Stimulated activated naive CD8-positive, alpha-beta T cell treated with anti-CD3 and anti-CD28 coated beads, Interleukin-15, Interleukin-2, amounts not matched to agents 100 U/mL and 50 U/mL, for 24 hours (primary cell): ENCODE data around the gene ZDHHC6.
"Not testable (repeated sequence)": the region's sequence is repeated elsewhere in the genome, so short reads cannot be mapped to it uniquely, and the experiment has no call there.

ENCODE experiments used
- ATAC-seq: fragments of 150-1000 bp; cut with Tn5 transposase; one replicate; pipeline ENCODE4 v1.10.0; 2021
- DNase-seq: peaks from one replicate; pipeline ENCODE4 v3.0.0; 2021

The ZDHHC6 gene, protein sequence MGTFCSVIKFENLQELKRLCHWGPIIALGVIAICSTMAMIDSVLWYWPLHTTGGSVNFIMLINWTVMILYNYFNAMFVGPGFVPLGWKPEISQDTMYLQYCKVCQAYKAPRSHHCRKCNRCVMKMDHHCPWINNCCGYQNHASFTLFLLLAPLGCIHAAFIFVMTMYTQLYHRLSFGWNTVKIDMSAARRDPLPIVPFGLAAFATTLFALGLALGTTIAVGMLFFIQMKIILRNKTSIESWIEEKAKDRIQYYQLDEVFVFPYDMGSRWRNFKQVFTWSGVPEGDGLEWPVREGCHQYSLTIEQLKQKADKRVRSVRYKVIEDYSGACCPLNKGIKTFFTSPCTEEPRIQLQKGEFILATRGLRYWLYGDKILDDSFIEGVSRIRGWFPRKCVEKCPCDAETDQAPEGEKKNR

DNA sequence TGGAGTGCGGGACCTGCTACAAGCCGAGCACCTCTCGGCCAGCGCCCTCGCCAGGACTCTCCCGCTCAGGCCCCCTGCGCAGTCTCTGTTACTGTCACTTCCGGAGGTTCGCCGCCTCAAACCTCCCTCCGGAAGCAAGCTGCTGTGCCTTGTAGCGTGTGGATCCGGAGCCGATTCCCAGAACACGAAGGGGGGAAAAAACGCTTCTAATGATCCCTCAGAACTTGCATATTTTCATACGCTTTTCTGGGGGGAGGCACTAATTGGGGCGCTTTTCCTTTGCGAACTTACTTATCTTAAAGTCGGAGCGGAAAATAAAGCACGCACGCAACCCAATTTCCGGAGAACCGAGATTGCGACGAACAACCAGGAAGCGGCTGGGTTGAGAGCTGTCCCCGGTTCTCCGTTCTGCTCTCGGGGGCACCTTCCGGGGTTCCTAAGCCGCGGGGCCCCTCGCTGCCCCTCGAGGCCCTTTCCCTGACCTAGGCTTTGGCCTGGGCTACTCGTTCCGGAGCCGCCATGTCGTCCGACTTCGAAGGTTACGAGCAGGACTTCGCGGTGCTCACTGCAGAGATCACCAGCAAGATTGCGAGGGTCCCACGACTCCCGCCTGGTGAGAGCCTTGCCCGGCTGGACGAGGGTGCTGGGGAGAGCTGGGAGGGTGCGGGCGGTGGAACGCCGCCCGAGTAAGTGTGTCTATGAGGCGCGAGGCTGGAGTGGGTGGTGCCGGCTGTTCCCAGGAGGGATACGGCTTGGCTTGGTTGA lies at the start of gene ZDHHC6, which contains the start of gene VTI1A:
ZDHHC6 (minus strand) TSS at position 60 of the 765 bp plus-strand sequence. CDS start 1,478 bp downstream, outside the sequence.
VTI1A (plus strand) TSS at position 361 of the 765 bp plus-strand sequence; CDS start at position 520, 159 bp downstream.
- peak; percentile 87 for DNase-seq
- ATAC-seq, result peak; percentile 91

DNA sequence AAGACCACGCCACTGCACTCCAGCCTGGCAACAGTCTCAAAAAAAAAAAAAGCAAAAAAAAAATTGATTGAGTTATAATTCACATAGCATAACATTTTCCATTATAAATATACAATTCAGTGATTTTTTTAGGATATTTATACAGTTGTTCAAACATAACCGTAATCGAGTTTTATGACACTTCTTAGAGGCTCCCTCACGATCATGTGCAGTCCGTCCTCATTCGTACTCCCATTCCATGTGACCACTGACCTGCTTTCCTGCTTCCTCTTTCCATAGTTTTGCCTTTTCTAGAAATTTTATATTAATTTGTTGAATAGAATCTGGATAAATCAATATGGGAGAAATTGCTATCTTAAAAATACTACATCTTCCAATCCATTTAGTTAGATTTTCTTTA lies 46.0 kb upstream of the ZDHHC6 start:
- DNase-seq, result no peak
- ATAC-seq, result no peak

DNA sequence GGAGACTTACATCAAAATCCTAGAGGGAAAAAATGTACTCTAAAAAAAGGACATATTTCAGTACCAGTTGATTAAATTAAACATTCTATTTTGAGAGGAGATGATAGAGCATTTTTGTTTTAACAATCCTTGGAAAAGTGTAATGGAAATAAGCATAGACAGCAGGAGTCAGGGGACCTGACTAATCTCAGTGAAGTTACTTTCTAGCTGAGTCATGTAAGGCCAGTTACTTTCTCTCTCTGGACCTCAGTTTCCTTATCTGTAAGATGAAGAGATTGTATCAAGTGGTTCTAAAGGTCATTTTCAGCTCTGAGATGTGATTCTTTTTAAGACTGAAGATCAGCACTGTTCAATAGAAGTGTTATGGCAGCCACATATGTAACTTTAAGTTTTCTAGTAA lies 44.4 kb upstream of the ZDHHC6 start:
- DNase-seq (no peak), ATAC-seq (peak; percentile 59)

DNA sequence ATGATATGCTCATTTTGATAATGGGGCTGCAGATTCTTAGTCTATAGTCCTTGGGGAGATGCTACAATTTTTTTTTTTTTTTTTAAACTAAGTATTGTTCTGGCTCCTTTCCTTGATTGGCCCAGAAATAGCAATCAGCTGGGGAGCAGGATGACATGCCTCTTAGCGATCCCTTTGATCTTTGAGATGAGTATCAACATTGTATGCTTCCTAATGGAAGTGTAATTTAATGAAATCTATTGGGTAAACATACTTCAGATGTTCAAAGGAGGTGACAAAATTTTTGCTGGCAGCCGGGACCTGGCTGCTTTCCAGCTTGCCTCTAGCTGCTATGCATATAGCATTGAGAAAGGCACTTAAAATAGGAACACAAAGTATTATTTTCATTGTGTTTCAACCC lies 43.8 kb upstream of the ZDHHC6 start:
- no peak for ATAC-seq
- DNase-seq, result no peak

DNA sequence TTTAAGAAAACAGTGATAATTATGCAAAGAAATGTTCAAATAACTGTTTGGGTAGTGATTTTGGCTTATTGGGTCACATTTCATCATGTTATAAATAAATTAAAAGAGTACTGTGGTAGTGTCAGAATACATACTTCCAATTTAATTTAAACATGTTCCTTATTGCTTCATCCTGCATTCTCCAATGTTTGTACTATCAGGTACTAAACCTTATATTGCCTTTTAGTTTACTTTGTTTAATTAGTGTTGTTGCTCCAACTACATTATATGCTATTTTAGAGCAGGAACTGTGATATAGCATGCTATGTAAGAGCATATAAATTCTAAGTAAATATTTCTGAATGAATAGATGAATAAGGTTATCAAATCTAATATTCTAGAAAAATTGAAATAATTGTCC lies 41.2 kb upstream of the ZDHHC6 start:
- no peak for DNase-seq
- ATAC-seq, result no peak

DNA sequence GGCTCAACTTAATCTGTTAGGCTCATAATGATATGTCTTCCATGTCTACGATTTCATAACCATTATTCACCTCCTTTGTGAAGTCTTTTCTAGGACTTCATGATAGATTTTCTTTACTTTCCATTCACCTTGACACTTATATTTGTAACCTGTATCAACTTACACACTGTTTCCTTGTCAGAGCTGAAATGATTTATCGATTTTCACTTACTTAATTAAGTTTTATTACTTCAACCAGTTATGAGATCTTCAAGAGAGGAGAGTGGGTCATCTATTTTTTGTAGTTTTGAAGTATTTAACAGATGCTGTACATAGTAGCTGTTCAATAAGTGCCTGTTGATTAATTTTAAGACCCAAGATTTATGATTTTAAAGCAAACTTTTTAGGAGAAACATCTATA lies 37.7 kb upstream of the ZDHHC6 start:
- DNase-seq (no peak), ATAC-seq (no peak)

DNA sequence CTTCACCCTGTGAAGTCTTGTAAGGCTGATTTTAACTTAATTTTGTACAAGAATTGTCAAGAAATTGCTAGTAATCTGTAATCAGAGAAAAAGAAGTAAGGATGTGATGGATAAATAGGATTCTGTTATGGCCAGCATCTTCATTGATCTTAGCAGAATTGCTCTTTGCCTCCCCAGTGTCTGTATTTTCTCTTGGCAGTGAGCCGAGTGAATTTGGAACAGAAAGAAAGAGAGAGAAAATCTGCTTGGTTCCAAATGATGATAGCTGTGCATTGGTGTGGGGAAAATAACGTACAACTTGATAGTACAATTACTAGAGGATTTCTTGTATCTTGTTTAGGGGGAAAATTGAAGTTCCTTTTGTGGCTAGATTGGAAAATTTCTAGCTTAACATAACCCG lies 34.9 kb upstream of the ZDHHC6 start:
- ATAC-seq (no peak), DNase-seq (no peak)

DNA sequence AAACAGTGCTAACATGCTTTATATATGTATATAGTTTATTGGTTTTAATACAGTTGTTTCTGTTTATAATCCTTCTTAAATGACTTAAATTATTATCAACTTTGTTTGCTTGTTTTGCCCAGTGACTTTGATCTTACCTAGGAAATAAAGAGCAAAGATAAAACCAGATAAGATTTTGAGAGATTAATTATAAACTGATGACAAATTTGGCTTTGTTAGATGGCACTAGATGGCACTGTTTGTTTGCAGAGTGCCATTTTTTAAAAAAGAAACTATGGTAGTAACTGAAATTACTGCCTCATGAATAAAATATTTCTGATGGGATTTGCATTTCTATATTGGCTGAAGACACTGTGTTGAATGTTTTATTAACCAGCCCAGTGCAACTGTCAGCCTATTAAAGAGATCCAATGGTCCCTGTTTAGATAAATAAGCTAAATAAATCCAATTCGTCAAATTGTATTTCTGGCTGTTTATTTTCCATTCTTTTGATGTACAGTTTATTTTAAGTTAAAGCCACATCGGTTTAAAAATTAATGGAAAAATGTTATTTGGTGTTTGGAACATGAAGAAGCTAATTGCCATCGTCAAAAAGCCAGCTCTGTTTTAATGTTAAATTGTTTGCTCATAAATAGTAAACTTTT lies 29.0 kb upstream of the ZDHHC6 start:
- DNase-seq (no peak), ATAC-seq (no peak)

DNA sequence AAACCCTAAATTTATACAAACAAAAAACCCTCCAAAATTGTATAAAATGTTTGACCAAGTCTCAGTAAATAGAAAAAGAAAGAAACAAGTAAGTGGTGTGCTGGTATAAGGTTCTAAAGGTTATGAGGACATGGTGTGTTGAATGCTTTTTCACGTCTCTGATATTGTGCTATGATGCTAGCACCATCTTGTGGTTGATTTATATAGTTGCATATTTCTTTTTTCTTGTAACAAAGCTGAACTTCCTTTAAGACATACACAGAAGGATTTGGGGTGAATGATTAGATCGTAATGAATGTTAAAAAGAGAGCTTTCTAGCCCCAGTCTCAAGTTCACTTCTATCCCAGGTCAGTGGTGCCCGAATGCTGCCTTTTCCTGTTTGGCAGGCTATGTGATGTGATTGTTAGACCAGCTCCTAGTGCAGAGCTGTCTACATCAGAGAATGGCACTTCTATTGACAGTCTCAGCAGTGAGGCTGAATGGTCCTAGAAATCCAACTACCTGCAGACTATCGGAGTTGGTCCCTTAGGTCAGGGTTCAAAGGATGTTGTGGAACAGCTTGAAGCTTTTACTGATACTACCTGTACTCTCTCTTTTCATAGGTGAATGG lies 25.3 kb upstream of the ZDHHC6 start:
- no peak for ATAC-seq
- DNase-seq, result no peak

DNA sequence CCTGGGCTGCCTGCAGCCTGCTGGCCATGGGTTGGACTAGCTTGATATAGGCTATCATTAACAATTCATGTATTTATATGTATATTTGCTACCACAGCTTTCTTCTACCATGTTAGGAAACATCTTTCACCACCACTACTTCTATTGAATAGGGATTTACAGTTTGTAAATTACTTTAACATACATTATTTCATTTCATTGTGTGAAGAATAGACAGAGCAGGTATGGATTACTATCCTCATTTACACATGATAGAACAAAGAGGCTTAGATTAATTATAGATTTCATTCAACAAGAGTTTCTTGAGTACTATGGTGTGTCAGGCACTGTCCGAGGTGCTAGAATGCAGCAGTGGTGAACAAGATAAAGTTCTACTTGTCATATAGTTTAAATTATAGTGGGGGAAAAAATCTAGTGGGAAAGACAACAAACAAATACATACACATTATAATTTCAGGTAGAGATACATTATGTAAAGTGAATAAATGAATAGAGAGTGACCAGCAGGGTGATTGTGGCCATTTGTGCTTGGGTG lies 20.9 kb upstream of the ZDHHC6 start:
- DNase-seq, result no peak
- ATAC-seq, result no peak

DNA sequence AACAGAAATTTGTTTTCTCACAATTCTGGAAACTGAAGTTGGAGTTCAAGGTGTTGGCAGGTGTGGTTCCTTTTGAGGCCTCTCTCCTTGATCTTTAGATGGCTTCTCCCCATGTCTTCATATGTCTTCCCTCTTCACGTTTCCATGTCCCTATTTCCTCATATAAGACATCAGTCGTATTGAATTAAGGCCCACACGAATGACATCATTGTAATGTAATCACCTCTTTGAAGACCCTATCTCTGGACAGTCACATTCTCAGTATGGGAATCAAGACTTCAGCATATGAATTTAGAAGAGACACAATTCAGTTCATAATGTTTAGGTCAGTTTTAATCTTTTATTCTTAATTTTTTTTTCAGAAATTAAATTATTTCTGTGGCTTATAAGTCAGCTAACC lies 20.1 kb upstream of the ZDHHC6 start:
- ATAC-seq (no peak), DNase-seq (no peak)

DNA sequence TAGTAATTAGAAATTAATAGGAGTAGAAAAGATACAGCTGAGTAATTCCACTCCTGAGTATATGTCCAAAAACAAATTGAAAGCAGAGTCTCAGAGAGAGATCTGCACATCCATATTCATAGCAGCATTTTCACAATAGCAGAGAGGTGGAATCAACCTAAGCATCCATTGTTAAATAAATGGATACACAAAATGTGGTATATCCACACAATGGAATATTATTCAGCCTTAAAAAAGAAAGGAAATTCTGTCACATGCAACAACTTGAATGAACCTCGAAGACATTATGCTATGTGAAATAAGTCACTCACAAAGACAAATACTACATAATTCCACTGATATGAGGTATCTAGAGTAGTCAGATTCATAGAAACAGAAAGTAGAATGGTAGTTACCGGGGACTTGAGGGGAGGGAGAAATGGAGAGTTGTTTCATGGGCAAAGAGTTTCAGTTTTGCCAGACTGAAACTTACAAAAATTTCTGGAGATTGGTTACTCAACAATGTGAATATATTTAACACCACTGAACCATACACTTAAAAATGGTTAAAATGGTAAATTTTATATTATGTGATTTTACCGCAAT lies 18.7 kb upstream of the ZDHHC6 start:
- DNase-seq (no peak), ATAC-seq (peak; percentile 54)

DNA sequence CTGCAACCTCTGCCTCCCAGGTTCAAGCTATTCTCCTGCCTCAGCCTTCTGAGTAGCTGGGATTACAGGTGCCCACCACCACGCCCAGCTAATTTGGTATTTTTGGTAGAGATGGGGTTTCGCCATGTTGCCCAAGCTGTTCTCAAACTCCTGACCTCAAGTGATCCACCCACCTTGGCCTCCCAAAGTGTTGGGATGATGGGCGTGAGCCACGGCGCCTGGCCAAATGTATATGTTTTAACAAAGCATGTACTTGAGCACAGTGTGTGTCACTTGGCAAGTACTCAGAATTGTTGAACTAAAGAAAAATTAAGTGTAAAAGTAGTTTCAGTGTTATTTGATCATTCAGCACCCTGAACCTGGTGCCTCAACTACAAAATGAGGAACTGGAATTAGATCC lies 17.4 kb upstream of the ZDHHC6 start:
- DNase-seq, ATAC-seq: not testable (repeated sequence)

DNA sequence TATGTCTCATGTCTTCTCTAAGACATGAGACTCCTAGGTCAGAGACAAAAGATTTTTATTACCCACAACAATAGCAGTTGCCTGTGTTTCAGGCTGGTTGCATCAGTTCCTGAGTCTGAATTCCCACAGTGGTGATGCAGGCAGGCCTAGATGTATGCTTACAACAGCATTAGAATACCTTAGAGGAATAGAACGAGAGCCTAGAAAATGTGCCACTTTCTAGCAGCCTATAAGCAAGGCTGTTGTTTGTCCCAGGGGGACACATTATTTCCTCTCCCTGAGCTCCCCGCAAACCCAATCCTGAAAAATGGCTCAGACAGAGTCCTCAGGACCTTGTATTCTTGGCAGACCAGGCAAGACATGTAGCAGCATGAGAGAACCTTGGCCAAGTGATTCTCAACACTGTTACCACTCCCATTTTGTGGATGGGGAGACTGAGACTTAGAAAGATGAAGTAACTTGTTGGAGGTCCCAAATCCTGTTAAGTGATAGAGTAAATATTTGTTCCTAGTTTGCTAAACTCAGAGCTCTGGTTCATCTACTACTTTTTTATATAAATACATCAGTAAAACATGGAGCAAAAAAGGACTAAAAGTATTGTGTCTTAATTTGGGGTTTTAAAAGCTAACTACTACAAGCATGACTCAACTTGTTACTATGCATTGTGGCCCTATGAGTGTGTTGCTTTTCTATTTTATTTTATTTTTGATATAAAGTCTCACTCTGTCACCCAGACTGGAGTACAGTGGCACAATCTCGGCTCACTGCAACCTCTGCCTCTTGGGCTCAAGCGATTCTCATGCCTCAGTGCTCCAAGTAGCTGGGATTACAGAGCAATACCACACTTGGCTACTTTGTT lies 14.5 kb upstream of the ZDHHC6 start:
- ATAC-seq (peak; percentile 88), DNase-seq (peak; percentile 31)

DNA sequence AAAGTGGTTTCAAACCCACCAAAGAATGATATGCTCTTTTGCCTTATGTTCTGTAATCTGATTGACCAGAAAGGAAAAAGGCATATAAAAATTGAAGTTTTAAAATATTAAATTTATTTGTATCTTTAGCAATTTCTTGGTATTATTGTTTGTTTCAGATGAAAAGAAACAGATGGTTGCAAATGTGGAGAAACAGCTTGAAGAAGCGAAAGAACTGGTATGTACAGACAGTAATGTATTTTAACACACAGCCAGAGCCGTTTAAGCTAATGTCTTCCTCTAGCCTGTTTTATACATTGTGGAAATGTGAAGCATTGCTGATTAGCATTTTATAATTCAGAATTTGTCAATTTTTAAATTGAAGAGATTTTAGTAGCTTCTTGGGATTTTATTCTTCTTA lies 13.7 kb upstream of the ZDHHC6 start:
- ATAC-seq, result no peak
- DNase-seq, result no peak

DNA sequence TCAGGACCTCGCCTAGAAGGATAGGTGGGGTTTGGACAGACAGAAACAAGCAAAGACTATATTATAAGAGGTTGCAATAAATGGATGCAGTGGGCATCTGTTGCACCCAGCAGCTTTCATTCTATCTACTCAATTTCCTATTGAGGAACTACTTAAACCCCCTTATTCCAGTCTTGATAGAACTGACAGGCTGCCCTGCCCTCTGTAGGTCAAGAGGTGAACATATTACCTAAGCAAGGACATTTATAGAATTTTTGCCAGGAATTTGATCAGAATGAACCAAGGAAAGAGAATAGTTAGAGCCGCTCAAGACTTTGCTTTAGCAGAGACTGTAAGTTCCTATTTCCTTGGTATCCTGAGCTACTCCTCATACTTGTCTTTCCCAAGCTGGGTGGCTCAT lies 9.8 kb upstream of the ZDHHC6 start:
- DNase-seq (no peak), ATAC-seq (no peak)

DNA sequence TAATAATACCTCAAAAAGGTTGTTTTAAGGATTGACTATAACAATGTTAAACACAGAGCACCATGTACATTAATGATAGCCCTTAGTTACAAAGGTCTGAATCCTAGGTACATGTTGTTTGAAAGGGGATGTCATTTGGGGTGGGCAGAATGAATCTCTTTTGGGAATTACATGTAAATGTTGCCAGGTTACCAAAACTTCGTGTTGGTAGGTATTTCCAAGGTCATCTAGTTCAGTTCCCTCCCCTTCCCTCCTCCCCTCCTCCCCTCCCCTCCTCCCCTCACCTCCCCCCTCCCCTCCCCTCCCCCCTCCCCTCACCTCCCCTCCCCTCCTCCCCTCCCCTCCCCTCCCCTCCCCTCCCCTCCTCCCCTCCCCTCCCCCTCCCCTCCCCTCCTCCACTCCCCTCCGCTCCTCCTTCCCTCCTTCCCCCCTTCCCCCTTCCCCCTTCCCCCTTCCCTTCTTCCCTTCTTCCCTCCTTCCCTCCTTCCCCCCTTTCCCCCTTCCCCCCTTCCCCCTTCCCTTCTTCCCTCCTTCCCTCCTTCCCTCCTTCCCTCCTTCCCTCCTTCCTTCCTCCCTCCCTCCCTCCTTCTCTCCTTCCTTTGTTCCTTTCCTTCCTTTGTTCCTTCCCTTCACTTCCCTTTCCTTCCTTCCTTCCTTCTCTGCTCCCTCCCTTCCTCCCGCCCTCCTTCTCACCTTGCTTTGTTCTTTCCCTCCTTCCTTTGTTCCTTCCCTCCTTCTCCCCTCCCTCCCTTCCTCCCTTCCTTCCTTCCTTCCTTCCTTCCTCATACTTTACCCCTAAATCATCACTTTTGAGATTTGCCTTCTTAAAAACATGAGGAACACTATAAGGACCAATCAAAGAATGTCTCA lies 8.4 kb upstream of the ZDHHC6 start:
- DNase-seq (no peak), ATAC-seq (no peak)

DNA sequence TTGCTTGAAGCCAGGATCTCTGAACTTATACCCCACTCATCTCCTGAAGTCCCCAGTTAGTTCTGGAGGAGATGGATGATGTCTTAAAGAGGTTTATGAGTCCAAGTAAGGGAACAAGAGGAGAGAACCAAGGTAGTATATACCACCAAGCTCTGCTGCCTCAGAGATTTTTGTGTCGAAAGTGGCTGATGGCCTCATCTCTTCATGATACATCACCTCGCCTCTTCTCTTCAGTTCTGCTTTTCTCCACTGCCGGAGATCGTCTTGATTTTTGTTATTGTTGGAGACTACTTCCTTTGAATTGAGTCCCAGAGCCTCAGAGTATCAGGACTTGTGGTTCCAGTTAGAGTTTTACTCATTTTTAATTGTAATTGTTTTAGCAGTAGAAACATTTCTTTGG lies 2.2 kb upstream of the ZDHHC6 start:
- DNase-seq (no peak), ATAC-seq (no peak)

DNA sequence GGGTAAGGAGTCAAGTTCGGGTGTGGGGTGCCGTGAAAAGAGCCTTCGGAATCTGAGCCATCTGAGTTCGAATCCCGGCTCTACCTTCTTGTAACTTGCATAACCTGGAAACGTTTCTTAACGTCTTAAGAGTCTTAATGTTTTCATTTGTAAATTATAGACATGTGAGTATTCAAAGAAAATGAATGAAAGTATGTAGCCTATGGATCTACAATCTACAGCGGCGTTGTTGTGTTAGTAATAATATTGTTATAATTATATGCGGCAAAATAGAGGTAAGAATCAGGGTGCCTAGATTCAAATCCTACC lies 860 bp upstream of the ZDHHC6 start:
- DNase-seq (no peak), ATAC-seq (no peak)
